ENCODE measurements around the gene GRPR. TPM values are rescaled to one million over a fixed set of nuclear protein-coding genes. Genes with fewer than 3 reads are reported as not detected.

The GRPR gene
- total and polyA plus RNA-seq, 10 of the 15 experiments (the other 5 are each of a cell fraction or from before 2014, with no cell fraction given), result 0.10 to 3.7 (median 0.21) TPM; not detected in 1

DNA sequence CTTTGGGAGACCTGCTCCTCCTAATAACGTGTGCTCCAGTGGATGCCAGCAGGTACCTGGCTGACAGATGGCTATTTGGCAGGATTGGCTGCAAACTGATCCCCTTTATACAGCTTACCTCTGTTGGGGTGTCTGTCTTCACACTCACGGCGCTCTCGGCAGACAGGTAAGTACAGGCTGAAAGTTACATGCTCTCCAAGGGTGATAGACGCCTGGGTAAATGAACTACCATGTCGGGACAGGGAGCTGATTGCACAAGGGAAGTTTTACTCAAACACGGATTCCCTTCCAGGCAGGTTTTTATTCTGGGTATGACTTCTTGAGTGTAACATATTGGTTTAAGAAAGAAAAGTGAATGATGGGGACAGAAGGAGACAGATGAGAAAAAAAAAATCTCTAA, 836 bp downstream of the GRPR start (continued):
- no peak for TF ChIP-seq MEF2B (IDR thresholded peaks at IDR 0.05; ENCODE audit: partially characterized antibody, poor library complexity, severe bottlenecking)
- no peak for TF ChIP-seq CHD4 (IDR thresholded peaks at IDR 0.05)
- no peak for TF ChIP-seq NBN (IDR thresholded peaks at IDR 0.05)
- no peak for TF ChIP-seq DPF2 (IDR thresholded peaks at IDR 0.05)
- no peak for TF ChIP-seq SKIL (IDR thresholded peaks at IDR 0.05; ENCODE audit: low read depth, poor library complexity, severe bottlenecking)
- no peak for TF ChIP-seq HDAC2 (IDR thresholded peaks at IDR 0.05)
- TF ChIP-seq RELA (IDR thresholded peaks at IDR 0.05; ENCODE audit: borderline replicate concordance, partially characterized antibody), result no peak

DNA sequence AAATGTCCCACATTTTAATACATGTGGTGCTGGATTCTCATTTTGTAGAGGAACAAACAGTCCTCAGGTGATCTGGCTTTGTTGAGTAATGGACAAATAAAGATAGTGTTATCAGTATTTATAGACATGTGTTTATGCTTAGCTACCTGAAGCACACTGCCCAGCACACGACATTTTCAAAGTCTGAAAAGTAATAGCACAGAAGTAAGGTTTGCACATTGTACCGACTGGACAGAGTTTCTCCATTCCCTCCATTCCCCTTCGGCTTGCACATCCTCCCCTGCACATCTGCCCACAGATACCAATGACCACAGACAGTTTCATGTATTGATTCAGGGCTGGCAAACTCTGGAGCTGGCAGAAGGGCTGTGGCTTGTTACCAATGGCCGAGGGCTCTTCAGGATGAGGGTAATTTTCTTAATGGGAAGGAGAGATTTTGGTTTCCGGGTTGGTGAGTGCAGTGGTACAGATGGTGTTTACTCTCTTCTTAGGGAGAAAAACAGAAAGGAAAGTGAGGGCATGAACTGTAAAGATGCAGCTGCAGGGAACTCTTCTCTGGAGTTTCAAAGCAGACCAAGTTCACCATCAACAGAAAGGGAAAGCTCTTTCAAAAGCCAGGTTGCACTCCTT, 2.3 kb downstream of the GRPR start:
- WGBS (ENCODE audit: insufficient coverage, insufficient replicate concordance, low lambda C conversion rate, missing lambda C conversion rate), result 48% methylated on average over 5 of the region's 5 CpGs
- no peak overlapping the region for H3K27ac ChIP-seq (ENCODE audit: control insufficient read depth, insufficient read depth)
- H3K4me2 ChIP-seq (ENCODE audit: control insufficient read depth, insufficient read depth), result no peak overlapping the region; the same call in 1 of the 2 replicates
- peaks cover 0 to 2% of the 10 kb centered on the region in 2 experiments; a peak in 1 of 4 replicates for H3K27me3 ChIP-seq (replicated peaks in 1 of 2; ENCODE audit: control insufficient read depth in 2 of 2, insufficient read depth in 2 of 2, low read length in 1 of 2)
- in situ Hi-C loops (cut with MboI), result no loop called here
- H3K79me2 ChIP-seq (ENCODE audit: control insufficient read depth, insufficient read depth, low read length), result no peaks in the 10 kb centered on the region
- ChIA-PET POLR2A (no interaction called here), SMC1A (ENCODE audit: uncharacterized antibody, unreplicated experiment) (interaction anchor here (0.5 to 2.6 kb wide), 6 partner anchors 9 to 162 kb away, joined by 3 to 10 read pairs (median 4); no protein-coding TSS in a partner anchor), RAD21 (ENCODE audit: unreplicated experiment) (interaction anchor here (0.9 to 1.6 kb wide), 4 partner anchors 10 to 318 kb away, joined by 3 to 4 read pairs (median 3); no protein-coding TSS in a partner anchor), CTCF (interaction anchor here (1.3 to 8.1 kb wide), 3 partner anchors 12 to 101 kb away, joined by 3 to 118 read pairs (median 9); no protein-coding TSS in a partner anchor)
- no peak overlapping the region for H3K4me3 ChIP-seq
- TF ChIP-seq ETV6 (conservative IDR thresholded peaks at IDR 0.05 in 1 of 2, IDR thresholded peaks at IDR 0.05 in 1 of 2; ENCODE audit: borderline replicate concordance in 1 of 2, low read depth in 1 of 2), result no peak
- no peak for TF ChIP-seq SMARCA5 (IDR thresholded peaks at IDR 0.05)
- TF ChIP-seq, protein P1, sequence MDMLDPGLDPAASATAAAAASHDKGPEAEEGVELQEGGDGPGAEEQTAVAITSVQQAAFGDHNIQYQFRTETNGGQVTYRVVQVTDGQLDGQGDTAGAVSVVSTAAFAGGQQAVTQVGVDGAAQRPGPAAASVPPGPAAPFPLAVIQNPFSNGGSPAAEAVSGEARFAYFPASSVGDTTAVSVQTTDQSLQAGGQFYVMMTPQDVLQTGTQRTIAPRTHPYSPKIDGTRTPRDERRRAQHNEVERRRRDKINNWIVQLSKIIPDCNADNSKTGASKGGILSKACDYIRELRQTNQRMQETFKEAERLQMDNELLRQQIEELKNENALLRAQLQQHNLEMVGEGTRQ (IDR thresholded peaks at IDR 0.05; ENCODE audit: borderline replicate concordance, low read depth, low read length), result no peak
- TF ChIP-seq CHD4 (IDR thresholded peaks at IDR 0.05), result no peak
- TF ChIP-seq RELB (IDR thresholded peaks at IDR 0.05; ENCODE audit: low read depth), result no peak
- TF ChIP-seq FOXK2 (IDR thresholded peaks at IDR 0.05), result no peak
- no peak overlapping the region for H2AFZ ChIP-seq (ENCODE audit: control insufficient read depth, low read depth, low read length)
- H4K20me1 ChIP-seq (ENCODE audit: control insufficient read depth, insufficient read depth), result no peaks in the 10 kb centered on the region
- no TSS peak for BruUV-seq (replicated peaks)
- H3K4me1 ChIP-seq (ENCODE audit: control insufficient read depth, insufficient read depth, low read length), result peaks cover under 1% of the 10 kb centered on the region
- H3K9me3 ChIP-seq (replicated peaks; ENCODE audit: control insufficient read depth, insufficient read depth, low read length), result no peaks in the 10 kb centered on the region
- H3K36me3 ChIP-seq (ENCODE audit: control insufficient read depth in 2 of 2, insufficient read depth in 2 of 2, low read length in 1 of 2), result no peaks in the 10 kb centered on the region
- no peak for DNase-seq (ENCODE audit: low read depth, low spot score)
- no peak for ATAC-seq
- intact Hi-C loops (cut with micrococcal nuclease; ENCODE audit: unreplicated experiment), result loop anchor here (10.0 kb wide), 1 partner anchor 441 kb away; no protein-coding TSS in a partner anchor
- no peak for FAIRE-seq
- H3K9ac ChIP-seq (ENCODE audit: control insufficient read depth, insufficient read depth, low read length), result no peak overlapping the region
